MCF 10A (cell line): ENCODE results near the gene CORO7. TPM values are rescaled to one million over a fixed set of nuclear protein-coding genes. Genes with fewer than 3 reads are reported as not detected.

Source experiments
- BruUV-seq: library from RNA; stranded (reverse); fragments of 400-500 nt; replicated peaks from 2 replicates; lab custom pipeline; 2021; lab: Mats Ljungman, UMichigan
- CTCF ChIA-PET: fragments of 300-600 bp; sonication (Branson Sonifier 250); formaldehyde crosslinking; extraction: SDS; loops from one replicate; lab custom pipeline; 2021; ENCODE audit warnings: antibody characterized with exemption, inconsistent platforms; lab: Yijun Ruan, JAX
- POLR2A ChIA-PET: fragments of 300-600, 350-650 bp; sonication (Branson Sonifier 250); formaldehyde crosslinking; extraction: SDS; loops from one replicate; lab custom pipeline; 2020; ENCODE audit warnings: antibody characterized with exemption, inconsistent platforms; lab: Yijun Ruan, JAX
- DNase-seq: peaks from one replicate; pipeline ENCODE4 v3.0.0-alpha.2; 2018; ENCODE audit not compliant: unreplicated experiment
- H3K27ac Mint-ChIP-seq: one replicate; pipeline ENCODE4 v1.8.0; 2022; ENCODE audit warnings: mild to moderate bottlenecking, low read depth, mixed read lengths; ENCODE audit not compliant: unreplicated experiment
- H3K27me3 Mint-ChIP-seq: one replicate; pipeline ENCODE4 v1.8.0; 2022; ENCODE audit warnings: mixed read lengths; ENCODE audit not compliant: insufficient read depth, unreplicated experiment
- H3K36me3 Mint-ChIP-seq: one replicate; pipeline ENCODE4 v1.8.0; 2022; ENCODE audit warnings: mild to moderate bottlenecking, moderate library complexity, mixed read lengths; ENCODE audit not compliant: insufficient read depth, unreplicated experiment
- H3K4me1 Mint-ChIP-seq: one replicate; pipeline ENCODE4 v1.8.0; 2022; ENCODE audit warnings: mixed read lengths; ENCODE audit not compliant: insufficient read depth, unreplicated experiment
- H3K4me3 Mint-ChIP-seq: one replicate; pipeline ENCODE4 v1.8.0; 2022; ENCODE audit warnings: mild to moderate bottlenecking, moderate library complexity, mixed read lengths; ENCODE audit not compliant: unreplicated experiment
- H3K9me3 Mint-ChIP-seq: one replicate; pipeline ENCODE4 v1.8.0; 2022; ENCODE audit warnings: mixed read lengths; ENCODE audit not compliant: unreplicated experiment
- CTCF ChIP-seq: fragments of 200-600 bp; IDR thresholded peaks from one replicate; pipeline ENCODE4 v1.8.0; 2022; ENCODE audit warnings: antibody characterized with exemption, mild to moderate bottlenecking; ENCODE audit not compliant: unreplicated experiment
- intact Hi-C: fragments of 100-400 bp; cut with micrococcal nuclease; formaldehyde crosslinking; loops from 2 replicates; pipeline ENCODE4 v1.14.1; 2022
- total RNA-seq: library from RNA; stranded (reverse); gene quantifications from 2 replicates; pipeline ENCODE4 v1.2.3, GENCODE V29; 2022

Gene CORO7
- total RNA-seq, 1 experiment from 2014 or later: 20.3 TPM

GRCh38 chr16:4313563-4314531, 102.5 kb downstream of the CORO7 start:
- intact Hi-C loops: no loop called here
- Mint-ChIP-seq H3K36me3 (peaks cover 9% of the 10 kb centered on the region), H3K4me3 (peak overlapping the region; percentile 68), H3K27me3 (no peaks in the 10 kb centered on the region), H3K4me1 (peaks cover 6% of the 10 kb centered on the region), H3K9me3 (no peaks in the 10 kb centered on the region), H3K27ac (no peak overlapping the region)
- DNase-seq: no peak
- POLR2A ChIA-PET: interaction anchor here (1.1 kb wide), 1 partner anchor 42 kb away, joined by 3 read pairs; no protein-coding TSS in a partner anchor
- BruUV-seq: no TSS peak
- CTCF ChIA-PET: interaction anchor here (0.6 kb wide), 1 partner anchor 15 kb away, joined by 4 read pairs; no protein-coding TSS in a partner anchor
- TF ChIP-seq CTCF: no peak

GRCh38 chr16:4309833-4310266, 106.5 kb downstream of the CORO7 start:
- CTCF ChIA-PET: interaction anchor here (0.8 to 3.1 kb wide), 7 partner anchors 10 to 109 kb away, joined by 3 to 19 read pairs (median 4); no protein-coding TSS in a partner anchor
- intact Hi-C loops: loop anchor here (1.0 to 2.0 kb wide), 2 partner anchors 20 to 37 kb away; partner anchors contain the start of gene TFAP4

GRCh38 chr16:4309102-4309832, 107.1 kb downstream of the CORO7 start:
- Mint-ChIP-seq H3K9me3 (no peaks in the 10 kb centered on the region), H3K4me1 (peaks cover 8% of the 10 kb centered on the region), H3K27me3 (no peaks in the 10 kb centered on the region), H3K4me3 (no peak overlapping the region), H3K27ac (no peak overlapping the region), H3K36me3 (peaks cover 12% of the 10 kb centered on the region)
- intact Hi-C loops: loop anchor here (1.0 to 2.0 kb wide), 2 partner anchors 21 to 36 kb away; partner anchors contain the start of gene TFAP4
- no peak for TF ChIP-seq CTCF
- no TSS peak for BruUV-seq
- no peak for DNase-seq
- ChIA-PET POLR2A (interaction anchor here (1.4 to 3.4 kb wide), 2 partner anchors 9 to 37 kb away, joined by 5 to 32 read pairs; partner anchors contain the start of gene TFAP4), CTCF (interaction anchor here (0.6 to 3.1 kb wide), 9 partner anchors 10 to 202 kb away, joined by 3 to 19 read pairs (median 4); no protein-coding TSS in a partner anchor)

More at GRCh38 chr16:4309833-4310266, 106.5 kb downstream of the CORO7 start:
- Mint-ChIP-seq H3K27me3 (no peaks in the 10 kb centered on the region), H3K4me1 (peaks cover 12% of the 10 kb centered on the region), H3K4me3 (no peak overlapping the region), H3K9me3 (no peaks in the 10 kb centered on the region), H3K27ac (no peak overlapping the region), H3K36me3 (peaks cover 12% of the 10 kb centered on the region)
- POLR2A ChIA-PET: interaction anchor here (0.9 to 1.4 kb wide), 2 partner anchors 10 to 39 kb away, joined by 5 to 6 read pairs; no protein-coding TSS in a partner anchor
- DNase-seq: no peak
- peak; percentile 44 for TF ChIP-seq CTCF
- no TSS peak for BruUV-seq
